ENCODE results near the gene SLK.

The SLK gene
- 100 to 101 reads per million in 2 donors for total RNA-seq

- DNase-seq: peak; percentile 65 to 94 (median 79)
These were observed at the start of gene SLK for GRCh38 chr10:103966671-103967447. Gene SLK, plus strand, starts transcription at chr10:103967140. Its CDS starts 606 bp downstream, at chr10:103967746.

GRCh38 chr10:103917302-103918052 is 49.5 kb upstream of the SLK start:
- DNase-seq: peak in 1 of 5 experiments; percentile 27

- DNase-seq: peak; percentile 91 to 97 (median 94)
These were observed 48.7 kb upstream of the SLK start, which contains the start of gene STN1 for GRCh38 chr10:103918053-103918846. Gene STN1, minus strand, starts transcription at chr10:103918184. Its CDS starts 590 bp downstream, at chr10:103917594.

- no peak for DNase-seq
These were observed 47.3 kb upstream of the SLK start for GRCh38 chr10:103919648-103920025.

GRCh38 chr10:103921248-103921647 is 45.7 kb upstream of the SLK start:
- DNase-seq: no peak

GRCh38 chr10:103921750-103922195 is 45.2 kb upstream of the SLK start:
- DNase-seq: peak in 1 of 5 experiments; percentile 72

- DNase-seq: no peak
These were observed 44.3 kb upstream of the SLK start for GRCh38 chr10:103922659-103923058.

- DNase-seq: no peak
These were observed 43.4 kb upstream of the SLK start for GRCh38 chr10:103923502-103923901.

- no peak for DNase-seq
These were observed 41.3 kb upstream of the SLK start for GRCh38 chr10:103925591-103925990.

- no peak for DNase-seq
These were observed 40.1 kb upstream of the SLK start for GRCh38 chr10:103926722-103927319.

GRCh38 chr10:103928784-103929183 is 38.2 kb upstream of the SLK start:
- DNase-seq: no peak

GRCh38 chr10:103929381-103929921 is 37.5 kb upstream of the SLK start:
- no peak for DNase-seq

- DNase-seq: no peak
These were observed 36.5 kb upstream of the SLK start for GRCh38 chr10:103930449-103930848.

GRCh38 chr10:103930881-103931280 is 36.1 kb upstream of the SLK start:
- no peak for DNase-seq

- DNase-seq: no peak
These were observed 35.3 kb upstream of the SLK start for GRCh38 chr10:103931603-103932002.

GRCh38 chr10:103932271-103932670 is 34.7 kb upstream of the SLK start:
- no peak for DNase-seq

- DNase-seq: no peak
These were observed 34.0 kb upstream of the SLK start for GRCh38 chr10:103932971-103933370.

GRCh38 chr10:103933557-103934121 is 33.3 kb upstream of the SLK start:
- DNase-seq: no peak

- no peak for DNase-seq
These were observed 32.6 kb upstream of the SLK start for GRCh38 chr10:103934308-103934707.

- no peak for DNase-seq
These were observed 30.9 kb upstream of the SLK start for GRCh38 chr10:103936022-103936421.

- DNase-seq: no peak
These were observed 27.4 kb upstream of the SLK start for GRCh38 chr10:103939522-103939921.

- no peak for DNase-seq
These were observed 25.1 kb upstream of the SLK start for GRCh38 chr10:103941801-103942200.

All from T-helper 2 cell (primary cell).